ENCODE measurements around the gene FAT2.

DNA sequence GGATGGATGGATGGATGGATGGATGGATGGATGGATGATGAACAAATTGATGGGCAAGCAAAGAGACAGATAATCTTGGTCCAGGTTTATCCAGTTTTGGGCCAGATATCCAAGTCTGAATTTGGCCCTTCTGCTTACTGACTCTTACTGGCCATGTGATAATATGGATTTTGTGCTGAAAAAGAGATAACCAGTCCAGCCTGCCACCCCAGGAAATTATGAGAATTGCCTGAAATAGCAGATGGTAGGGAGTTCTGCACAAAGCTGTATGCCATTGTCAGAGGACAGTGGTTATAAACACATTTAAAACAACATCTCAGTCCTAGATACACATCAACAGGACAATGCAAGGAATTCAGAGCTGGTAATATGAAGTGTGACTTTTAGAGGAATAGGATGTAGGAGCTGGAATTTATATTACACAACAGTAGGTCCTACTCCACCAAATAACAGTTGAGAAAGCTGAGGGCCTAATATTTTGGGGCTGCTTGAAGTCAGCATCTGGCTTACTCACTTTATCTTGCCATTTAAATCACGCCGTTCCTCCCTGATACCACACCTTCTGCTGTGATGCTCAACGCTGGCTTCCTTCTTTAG, 9.0 kb upstream of the FAT2 start:
- TF ChIP-seq, protein P1, sequence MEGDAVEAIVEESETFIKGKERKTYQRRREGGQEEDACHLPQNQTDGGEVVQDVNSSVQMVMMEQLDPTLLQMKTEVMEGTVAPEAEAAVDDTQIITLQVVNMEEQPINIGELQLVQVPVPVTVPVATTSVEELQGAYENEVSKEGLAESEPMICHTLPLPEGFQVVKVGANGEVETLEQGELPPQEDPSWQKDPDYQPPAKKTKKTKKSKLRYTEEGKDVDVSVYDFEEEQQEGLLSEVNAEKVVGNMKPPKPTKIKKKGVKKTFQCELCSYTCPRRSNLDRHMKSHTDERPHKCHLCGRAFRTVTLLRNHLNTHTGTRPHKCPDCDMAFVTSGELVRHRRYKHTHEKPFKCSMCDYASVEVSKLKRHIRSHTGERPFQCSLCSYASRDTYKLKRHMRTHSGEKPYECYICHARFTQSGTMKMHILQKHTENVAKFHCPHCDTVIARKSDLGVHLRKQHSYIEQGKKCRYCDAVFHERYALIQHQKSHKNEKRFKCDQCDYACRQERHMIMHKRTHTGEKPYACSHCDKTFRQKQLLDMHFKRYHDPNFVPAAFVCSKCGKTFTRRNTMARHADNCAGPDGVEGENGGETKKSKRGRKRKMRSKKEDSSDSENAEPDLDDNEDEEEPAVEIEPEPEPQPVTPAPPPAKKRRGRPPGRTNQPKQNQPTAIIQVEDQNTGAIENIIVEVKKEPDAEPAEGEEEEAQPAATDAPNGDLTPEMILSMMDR (IDR thresholded peaks at IDR 0.05) = no peak
- TF ChIP-seq POLR2A (IDR thresholded peaks at IDR 0.05) = no peak

Measured in right lobe of liver (tissue), 4 donors.